H1 (cell line): ENCODE results near the gene ZBTB49. TPM values are rescaled to one million over a fixed set of nuclear protein-coding genes. Genes with fewer than 3 reads are reported as not detected.

ENCODE experiments used
- BACH1 ChIP-seq: IDR thresholded peaks from 2 replicates; pipeline ENCODE4 v1.6.1; 2012; ENCODE audit warnings: low read length, improper control_type of control experiment
- BCL11A ChIP-seq, 2 experiments: IDR thresholded peaks; one replicate each; pipeline ENCODE4 v1.6.1; 2011; ENCODE audit warnings: low read depth in 2 of 2, low read length in 2 of 2, mild to moderate bottlenecking in 2 of 2
- HDAC6 ChIP-seq: IDR thresholded peaks from one replicate; pipeline ENCODE4 v1.7.1; 2012; ENCODE audit warnings: low read depth, mild to moderate bottlenecking, inconsistent platforms, low read length, moderate library complexity
- RAD21 ChIP-seq, 2 experiments: IDR thresholded peaks in 1 of 2; conservative IDR thresholded peaks in 1 of 2; 2 replicates each; pipeline ENCODE4 v1.6.1; 2011; ENCODE audit warnings: low read depth in 2 of 2, low read length in 2 of 2, improper control_type of control experiment in 1 of 2, inconsistent platforms in 1 of 2, mild to moderate bottlenecking in 1 of 2, moderate library complexity in 1 of 2
- polyA plus RNA-seq, 7 experiments: library from polyadenylated mRNA; depleted of rRNA in 3 of 7; stranded (reverse) in 5 of 7; unstranded in 2 of 7; fragments of >200 nt in 5 of 7; fragments of 200-250 nt in 2 of 7; gene quantifications; 1 replicate in 5 of 7; 2 replicates in 1 of 7; 4 replicates in 1 of 7; pipeline versions ENCODE4 v1.2.1 to v1.2.3, GENCODE V29; 2011 to 2013; ENCODE audit warnings: missing spikeins in 2 of 7, mixed read lengths in 2 of 7
- total RNA-seq: library from RNA; stranded (reverse); fragmentation: NEBNext Ultra II Directional; extraction: Animal tissue kit (Norgen Biotek cat#: 25700); gene quantifications from 2 replicates; pipeline ENCODE4 v1.2.1, GENCODE V29; 2021
- TF ChIP-seq, protein P1 (sequence below): fragments of 300-600 bp; sonication (generic); IDR thresholded peaks from 2 replicates; pipeline ENCODE4 v1.7.1; 2012; ENCODE audit warnings: low read length, moderate library complexity, mild to moderate bottlenecking, inconsistent platforms; ENCODE audit not compliant: insufficient replicate concordance

The ZBTB49 gene
- total and polyA plus RNA-seq, 2 of the 8 experiments (the other 6 are each of a cell fraction or from before 2014, with no cell fraction given): 4.2 to 6.8 TPM

DNA sequence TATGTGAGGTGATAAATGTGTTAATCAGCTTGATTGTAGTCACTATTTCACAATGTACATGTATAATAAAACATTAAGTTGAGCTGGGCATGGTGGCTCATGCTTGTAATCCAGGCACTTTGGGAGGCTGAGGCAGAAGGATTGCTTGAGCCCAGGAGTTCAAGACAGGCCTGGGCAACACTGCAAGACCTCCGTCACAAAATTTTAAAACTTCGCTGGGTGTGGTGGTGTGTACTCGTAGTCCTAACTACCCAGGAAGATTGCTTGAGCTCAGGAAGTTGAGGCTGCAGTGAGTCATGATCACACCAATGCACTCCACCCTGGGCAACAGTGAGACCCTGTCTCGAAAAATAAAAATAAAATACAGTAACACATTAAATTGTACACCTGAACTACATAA, 20.2 kb upstream of the ZBTB49 start (continued):
- TF ChIP-seq, protein P1, sequence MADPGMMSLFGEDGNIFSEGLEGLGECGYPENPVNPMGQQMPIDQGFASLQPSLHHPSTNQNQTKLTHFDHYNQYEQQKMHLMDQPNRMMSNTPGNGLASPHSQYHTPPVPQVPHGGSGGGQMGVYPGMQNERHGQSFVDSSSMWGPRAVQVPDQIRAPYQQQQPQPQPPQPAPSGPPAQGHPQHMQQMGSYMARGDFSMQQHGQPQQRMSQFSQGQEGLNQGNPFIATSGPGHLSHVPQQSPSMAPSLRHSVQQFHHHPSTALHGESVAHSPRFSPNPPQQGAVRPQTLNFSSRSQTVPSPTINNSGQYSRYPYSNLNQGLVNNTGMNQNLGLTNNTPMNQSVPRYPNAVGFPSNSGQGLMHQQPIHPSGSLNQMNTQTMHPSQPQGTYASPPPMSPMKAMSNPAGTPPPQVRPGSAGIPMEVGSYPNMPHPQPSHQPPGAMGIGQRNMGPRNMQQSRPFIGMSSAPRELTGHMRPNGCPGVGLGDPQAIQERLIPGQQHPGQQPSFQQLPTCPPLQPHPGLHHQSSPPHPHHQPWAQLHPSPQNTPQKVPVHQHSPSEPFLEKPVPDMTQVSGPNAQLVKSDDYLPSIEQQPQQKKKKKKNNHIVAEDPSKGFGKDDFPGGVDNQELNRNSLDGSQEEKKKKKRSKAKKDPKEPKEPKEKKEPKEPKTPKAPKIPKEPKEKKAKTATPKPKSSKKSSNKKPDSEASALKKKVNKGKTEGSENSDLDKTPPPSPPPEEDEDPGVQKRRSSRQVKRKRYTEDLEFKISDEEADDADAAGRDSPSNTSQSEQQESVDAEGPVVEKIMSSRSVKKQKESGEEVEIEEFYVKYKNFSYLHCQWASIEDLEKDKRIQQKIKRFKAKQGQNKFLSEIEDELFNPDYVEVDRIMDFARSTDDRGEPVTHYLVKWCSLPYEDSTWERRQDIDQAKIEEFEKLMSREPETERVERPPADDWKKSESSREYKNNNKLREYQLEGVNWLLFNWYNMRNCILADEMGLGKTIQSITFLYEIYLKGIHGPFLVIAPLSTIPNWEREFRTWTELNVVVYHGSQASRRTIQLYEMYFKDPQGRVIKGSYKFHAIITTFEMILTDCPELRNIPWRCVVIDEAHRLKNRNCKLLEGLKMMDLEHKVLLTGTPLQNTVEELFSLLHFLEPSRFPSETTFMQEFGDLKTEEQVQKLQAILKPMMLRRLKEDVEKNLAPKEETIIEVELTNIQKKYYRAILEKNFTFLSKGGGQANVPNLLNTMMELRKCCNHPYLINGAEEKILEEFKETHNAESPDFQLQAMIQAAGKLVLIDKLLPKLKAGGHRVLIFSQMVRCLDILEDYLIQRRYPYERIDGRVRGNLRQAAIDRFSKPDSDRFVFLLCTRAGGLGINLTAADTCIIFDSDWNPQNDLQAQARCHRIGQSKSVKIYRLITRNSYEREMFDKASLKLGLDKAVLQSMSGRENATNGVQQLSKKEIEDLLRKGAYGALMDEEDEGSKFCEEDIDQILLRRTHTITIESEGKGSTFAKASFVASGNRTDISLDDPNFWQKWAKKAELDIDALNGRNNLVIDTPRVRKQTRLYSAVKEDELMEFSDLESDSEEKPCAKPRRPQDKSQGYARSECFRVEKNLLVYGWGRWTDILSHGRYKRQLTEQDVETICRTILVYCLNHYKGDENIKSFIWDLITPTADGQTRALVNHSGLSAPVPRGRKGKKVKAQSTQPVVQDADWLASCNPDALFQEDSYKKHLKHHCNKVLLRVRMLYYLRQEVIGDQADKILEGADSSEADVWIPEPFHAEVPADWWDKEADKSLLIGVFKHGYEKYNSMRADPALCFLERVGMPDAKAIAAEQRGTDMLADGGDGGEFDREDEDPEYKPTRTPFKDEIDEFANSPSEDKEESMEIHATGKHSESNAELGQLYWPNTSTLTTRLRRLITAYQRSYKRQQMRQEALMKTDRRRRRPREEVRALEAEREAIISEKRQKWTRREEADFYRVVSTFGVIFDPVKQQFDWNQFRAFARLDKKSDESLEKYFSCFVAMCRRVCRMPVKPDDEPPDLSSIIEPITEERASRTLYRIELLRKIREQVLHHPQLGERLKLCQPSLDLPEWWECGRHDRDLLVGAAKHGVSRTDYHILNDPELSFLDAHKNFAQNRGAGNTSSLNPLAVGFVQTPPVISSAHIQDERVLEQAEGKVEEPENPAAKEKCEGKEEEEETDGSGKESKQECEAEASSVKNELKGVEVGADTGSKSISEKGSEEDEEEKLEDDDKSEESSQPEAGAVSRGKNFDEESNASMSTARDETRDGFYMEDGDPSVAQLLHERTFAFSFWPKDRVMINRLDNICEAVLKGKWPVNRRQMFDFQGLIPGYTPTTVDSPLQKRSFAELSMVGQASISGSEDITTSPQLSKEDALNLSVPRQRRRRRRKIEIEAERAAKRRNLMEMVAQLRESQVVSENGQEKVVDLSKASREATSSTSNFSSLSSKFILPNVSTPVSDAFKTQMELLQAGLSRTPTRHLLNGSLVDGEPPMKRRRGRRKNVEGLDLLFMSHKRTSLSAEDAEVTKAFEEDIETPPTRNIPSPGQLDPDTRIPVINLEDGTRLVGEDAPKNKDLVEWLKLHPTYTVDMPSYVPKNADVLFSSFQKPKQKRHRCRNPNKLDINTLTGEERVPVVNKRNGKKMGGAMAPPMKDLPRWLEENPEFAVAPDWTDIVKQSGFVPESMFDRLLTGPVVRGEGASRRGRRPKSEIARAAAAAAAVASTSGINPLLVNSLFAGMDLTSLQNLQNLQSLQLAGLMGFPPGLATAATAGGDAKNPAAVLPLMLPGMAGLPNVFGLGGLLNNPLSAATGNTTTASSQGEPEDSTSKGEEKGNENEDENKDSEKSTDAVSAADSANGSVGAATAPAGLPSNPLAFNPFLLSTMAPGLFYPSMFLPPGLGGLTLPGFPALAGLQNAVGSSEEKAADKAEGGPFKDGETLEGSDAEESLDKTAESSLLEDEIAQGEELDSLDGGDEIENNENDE: no peak
- TF ChIP-seq BCL11A (IDR thresholded peaks at IDR 0.05; ENCODE audit: low read depth in 2 of 2, low read length in 2 of 2) (no peak), HDAC6 (no peak), RAD21 (IDR thresholded peaks at IDR 0.05 in 1 of 2, conservative IDR thresholded peaks at IDR 0.05 in 1 of 2; ENCODE audit: low read depth in 2 of 2, low read length in 2 of 2) (no peak), BACH1 (no peak)
